Prostate gland (tissue), 2 donors: ENCODE measurements around the gene MNAT1. TPM values are rescaled to one million over a fixed set of nuclear protein-coding genes. Genes with fewer than 3 reads are reported as not detected.

Experiments used
- DNase-seq: peaks from one replicate; pipeline ENCODE4 v3.0.0-alpha.2; 2019; ENCODE audit warnings: low spot score
- H3K27ac ChIP-seq, 2 donors: fragments of 200-600 bp; sonication (generic); 2 replicates each; pipeline ENCODE4 v1.5.1; 2017 to 2019
- H3K27me3 ChIP-seq: fragments of 200-600 bp; sonication (generic); replicated peaks from 2 replicates; pipeline ENCODE4 v1.5.1; 2019; ENCODE audit not compliant: insufficient read depth
- H3K36me3 ChIP-seq, 2 donors: fragments of 200-600 bp; sonication (generic); 1 replicate in 1 of 2; 2 replicates in 1 of 2; pipeline versions ENCODE4 v1.5.1 to v1.8.1; 2017 to 2019
- H3K4me1 ChIP-seq: fragments of 200-600 bp; sonication (generic); replicated peaks from 2 replicates; pipeline ENCODE4 v1.5.1; 2019
- H3K4me3 ChIP-seq, 2 donors: fragments of 200-600 bp; sonication (generic); 2 replicates each; pipeline ENCODE4 v1.5.1; 2017 to 2019
- H3K9me3 ChIP-seq: fragments of 200-600 bp; sonication (generic); 2 replicates; pipeline ENCODE4 v1.5.1; 2017
- POLR2A ChIP-seq: fragments of 450-650 bp; IDR thresholded peaks from one replicate; pipeline ENCODE4 v1.6.1; 2016; ENCODE audit warnings: antibody characterized with exemption, mild to moderate bottlenecking
- POLR2AphosphoS5 ChIP-seq: sonication (generic); formaldehyde crosslinking; IDR thresholded peaks from one replicate; pipeline ENCODE4 v1.6.1; 2017; ENCODE audit warnings: antibody characterized with exemption
- WGBS: methylation state at CpG from one replicate; pipeline ENCODE4 v1.1.5; 2018; 5-methylcytosine and 5-hydroxymethylcytosine counted together
- intact Hi-C: fragments of 100-400 bp; cut with DNase I; formaldehyde crosslinking; loops from one replicate; pipeline ENCODE4 v1.14.2; 2022
- total RNA-seq, 2 donors: library from RNA; depleted of rRNA; stranded (reverse); fragments of >200 nt; gene quantifications; one replicate each; pipeline ENCODE4 v1.1.0, GENCODE V29; 2016
- TF ChIP-seq, protein P1 (sequence below), 4 experiments: fragments of 200-600 bp in 2 of 4; fragments of 450-650 bp in 2 of 4; sonication (generic) in 2 of 4; IDR thresholded peaks; 1 replicate in 3 of 4; 2 replicates in 1 of 4; pipeline ENCODE4 v1.5.1; 2016 to 2019; ENCODE audit warnings: antibody characterized with exemption in 4 of 4, mild to moderate bottlenecking in 2 of 4, moderate library complexity in 2 of 4

The MNAT1 gene
- total RNA-seq, 2 donors from 2014 or later = 16.1 to 62.9 TPM

DNA sequence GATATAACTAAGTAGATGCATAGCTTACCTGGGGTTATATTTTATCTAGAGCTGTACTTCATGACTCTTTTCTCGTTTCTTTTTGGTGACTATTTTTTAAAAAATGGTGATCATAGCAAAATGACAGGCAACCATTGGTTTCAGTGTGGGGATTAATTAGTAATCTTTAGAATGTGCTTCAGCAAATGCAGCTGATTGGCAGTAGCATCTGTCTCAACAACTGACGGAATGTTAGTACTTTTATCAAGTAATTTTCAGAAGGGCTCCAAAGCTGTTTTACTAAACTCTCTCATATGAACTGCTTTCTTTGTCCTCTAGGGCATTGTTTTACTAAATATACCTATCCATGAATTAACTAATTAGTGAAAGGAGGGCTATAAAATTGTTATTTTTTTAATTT lies 128.7 kb downstream of the MNAT1 start:
- Histone ChIP-seq H3K36me3 (no peaks in the 10 kb centered on the region), H3K27ac (no peak overlapping the region), H3K4me3 (no peak overlapping the region), H3K27me3 (no peaks in the 10 kb centered on the region), H3K9me3 (no peaks in the 10 kb centered on the region), H3K4me1 (no peaks in the 10 kb centered on the region)
- WGBS = 81% methylated on average over 2 of the region's 2 CpGs
- DNase-seq = no peak
- no peak for TF ChIP-seq POLR2A
- no peak for TF ChIP-seq POLR2AphosphoS5
- TF ChIP-seq, protein P1, sequence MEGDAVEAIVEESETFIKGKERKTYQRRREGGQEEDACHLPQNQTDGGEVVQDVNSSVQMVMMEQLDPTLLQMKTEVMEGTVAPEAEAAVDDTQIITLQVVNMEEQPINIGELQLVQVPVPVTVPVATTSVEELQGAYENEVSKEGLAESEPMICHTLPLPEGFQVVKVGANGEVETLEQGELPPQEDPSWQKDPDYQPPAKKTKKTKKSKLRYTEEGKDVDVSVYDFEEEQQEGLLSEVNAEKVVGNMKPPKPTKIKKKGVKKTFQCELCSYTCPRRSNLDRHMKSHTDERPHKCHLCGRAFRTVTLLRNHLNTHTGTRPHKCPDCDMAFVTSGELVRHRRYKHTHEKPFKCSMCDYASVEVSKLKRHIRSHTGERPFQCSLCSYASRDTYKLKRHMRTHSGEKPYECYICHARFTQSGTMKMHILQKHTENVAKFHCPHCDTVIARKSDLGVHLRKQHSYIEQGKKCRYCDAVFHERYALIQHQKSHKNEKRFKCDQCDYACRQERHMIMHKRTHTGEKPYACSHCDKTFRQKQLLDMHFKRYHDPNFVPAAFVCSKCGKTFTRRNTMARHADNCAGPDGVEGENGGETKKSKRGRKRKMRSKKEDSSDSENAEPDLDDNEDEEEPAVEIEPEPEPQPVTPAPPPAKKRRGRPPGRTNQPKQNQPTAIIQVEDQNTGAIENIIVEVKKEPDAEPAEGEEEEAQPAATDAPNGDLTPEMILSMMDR (IDR thresholded peaks at IDR 0.05) = no peak
- intact Hi-C loops = no loop called here

DNA sequence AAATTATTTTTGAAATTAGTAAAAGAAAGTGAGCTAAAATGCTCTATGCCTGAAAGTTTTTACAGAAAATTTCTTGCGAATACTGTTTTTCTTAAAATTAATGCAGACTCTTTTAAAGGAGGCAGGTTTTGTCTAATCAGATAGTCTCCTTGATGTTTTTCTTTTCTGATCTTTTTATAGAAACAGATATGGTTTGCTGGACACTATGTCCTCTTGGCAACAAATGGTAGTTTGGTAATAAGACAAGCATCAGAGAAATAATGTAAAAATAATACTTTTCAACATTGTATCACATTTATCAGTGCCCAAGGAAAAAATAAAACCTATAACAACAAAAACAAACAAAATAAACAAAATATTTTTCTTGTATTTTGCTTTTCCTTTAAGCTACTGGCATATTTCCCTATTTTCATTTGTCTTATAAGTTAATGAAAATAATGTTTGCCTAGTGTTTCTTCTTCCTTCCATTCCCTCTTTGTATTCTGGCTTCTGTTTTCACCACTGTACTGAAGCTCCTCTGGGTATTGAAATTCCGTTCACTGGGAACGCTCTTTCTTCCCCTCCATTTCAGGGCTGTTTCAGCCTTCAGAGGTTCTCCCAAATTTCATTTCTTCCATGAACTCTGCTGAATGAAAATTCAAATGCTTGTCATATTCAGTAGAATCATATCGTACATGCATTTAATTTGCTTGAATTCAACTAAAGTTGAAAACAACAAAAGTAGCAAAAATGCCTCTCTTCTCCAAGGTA lies 131.0 kb downstream of the MNAT1 start:
- H3K4me1 ChIP-seq = no peaks in the 10 kb centered on the region
- no peaks in the 10 kb centered on the region for H3K27me3 ChIP-seq
- no peaks in the 10 kb centered on the region for H3K9me3 ChIP-seq
- H3K36me3 ChIP-seq = no peaks in the 10 kb centered on the region
- TF ChIP-seq POLR2AphosphoS5 (no peak), POLR2A (no peak)
- TF ChIP-seq, protein P1 (IDR thresholded peaks at IDR 0.05) = no peak
- no peak overlapping the region for H3K27ac ChIP-seq
- no peak overlapping the region for H3K4me3 ChIP-seq
- intact Hi-C loops = no loop called here
- no peak for DNase-seq
- WGBS = 83% methylated on average over 4 of the region's 4 CpGs

DNA sequence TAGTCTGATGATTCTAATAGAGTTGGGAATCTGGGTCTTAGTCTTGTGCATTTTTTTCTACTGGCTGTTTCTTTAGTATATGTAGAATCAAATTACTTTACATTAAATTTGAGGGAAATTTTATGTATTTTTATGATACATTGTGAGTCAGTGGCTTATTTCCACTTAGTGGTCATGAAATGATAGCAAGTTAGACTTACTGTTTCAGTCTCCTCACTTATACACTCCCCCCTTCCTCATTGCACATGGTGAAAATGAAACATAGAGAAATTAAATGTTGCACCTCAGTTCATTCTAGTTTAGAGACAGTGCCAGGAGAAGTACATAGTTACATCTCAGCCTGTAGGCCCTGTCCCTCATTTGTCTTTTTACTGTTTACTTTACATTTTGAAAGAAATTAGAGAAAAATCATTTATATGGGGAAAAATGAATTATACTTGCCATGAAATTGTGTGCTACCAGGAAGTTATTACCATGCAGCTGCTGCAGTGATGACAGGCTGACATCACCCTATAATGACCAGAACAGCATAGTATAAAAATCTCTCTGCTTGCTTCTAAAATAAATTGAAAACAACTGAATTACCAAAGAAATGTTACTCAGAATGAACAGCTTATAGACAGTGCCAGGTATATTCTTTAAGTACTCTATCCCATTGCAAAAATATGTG lies 133.1 kb downstream of the MNAT1 start:
- intact Hi-C loops = no loop called here
- no peaks in the 10 kb centered on the region for H3K27me3 ChIP-seq
- no peaks in the 10 kb centered on the region for H3K9me3 ChIP-seq
- TF ChIP-seq POLR2AphosphoS5 (no peak), POLR2A (no peak)
- TF ChIP-seq, protein P1 (IDR thresholded peaks at IDR 0.05) = no peak
- no peak overlapping the region for H3K4me3 ChIP-seq
- no peak overlapping the region for H3K27ac ChIP-seq
- H3K36me3 ChIP-seq = no peaks in the 10 kb centered on the region
- DNase-seq = no peak
- H3K4me1 ChIP-seq = no peaks in the 10 kb centered on the region

DNA sequence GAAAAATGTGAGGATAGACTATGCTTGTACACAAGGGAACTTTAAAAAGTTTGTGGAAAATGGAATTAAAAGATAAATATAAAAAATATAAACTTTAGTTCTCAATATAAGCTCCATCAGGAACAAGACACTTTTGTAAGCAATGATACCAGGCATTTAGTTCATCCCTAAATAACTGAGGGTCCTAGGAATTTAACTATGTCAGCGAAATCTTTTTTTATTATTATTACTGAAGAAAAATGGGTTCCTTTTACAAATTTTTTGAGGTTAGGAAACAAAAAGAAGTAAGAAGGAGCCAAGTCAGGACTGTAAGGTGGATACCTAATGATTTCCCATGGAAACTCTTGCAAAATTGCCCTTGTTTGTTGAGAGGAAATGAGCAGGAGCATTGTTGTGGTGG lies 143.6 kb downstream of the MNAT1 start:
- Histone ChIP-seq H3K9me3 (no peaks in the 10 kb centered on the region), H3K27ac (no peak overlapping the region), H3K4me1 (no peaks in the 10 kb centered on the region), H3K27me3 (no peaks in the 10 kb centered on the region), H3K36me3 (no peaks in the 10 kb centered on the region), H3K4me3 (no peak overlapping the region)
- TF ChIP-seq, protein P1 (IDR thresholded peaks at IDR 0.05) = no peak
- no peak for TF ChIP-seq POLR2AphosphoS5
- no peak for TF ChIP-seq POLR2A
- intact Hi-C loops = no loop called here
- WGBS = 96% methylated on average over 1 of the region's 1 CpG
- no peak for DNase-seq

DNA sequence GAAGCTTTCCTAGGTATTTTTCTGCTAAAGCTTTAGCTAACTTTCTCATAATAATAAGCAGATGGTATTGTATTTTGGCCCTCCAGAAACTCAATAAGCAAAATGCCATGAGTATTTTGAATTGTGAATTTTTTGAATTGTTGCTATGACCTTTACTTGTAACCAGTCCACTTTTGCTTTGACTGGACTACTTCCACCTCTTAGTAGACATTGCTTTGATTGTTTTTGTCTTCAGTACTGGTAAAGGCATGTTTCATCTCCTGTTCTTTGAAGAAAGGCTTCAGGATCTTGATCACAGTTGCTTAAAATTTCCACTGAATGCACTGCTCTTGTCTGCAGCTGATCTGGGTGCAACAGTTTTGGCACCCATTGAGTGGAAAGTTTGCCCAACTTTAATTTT lies 144.0 kb downstream of the MNAT1 start:
- Histone ChIP-seq H3K27ac (no peak overlapping the region), H3K4me1 (no peaks in the 10 kb centered on the region), H3K27me3 (no peaks in the 10 kb centered on the region), H3K4me3 (no peak overlapping the region), H3K36me3 (no peaks in the 10 kb centered on the region), H3K9me3 (no peaks in the 10 kb centered on the region)
- no peak for DNase-seq
- TF ChIP-seq, protein P1 (IDR thresholded peaks at IDR 0.05) = no peak
- TF ChIP-seq POLR2AphosphoS5 (no peak), POLR2A (no peak)
- intact Hi-C loops = no loop called here
